HG03060 (cell line): ENCODE measurements around the gene DNAH12.
"Not testable (repeated sequence)": the region's sequence is repeated elsewhere in the genome, so short reads cannot be mapped to it uniquely, and the experiment has no call there.

ENCODE experiments used
- ATAC-seq: cut with Tn5 transposase; IDR thresholded peaks from one replicate; pipeline ENCODE4 v1.9.1; 2021; ENCODE audit warnings: low read depth, moderate number of reproducible peaks; ENCODE audit not compliant: unreplicated experiment

DNAH12 gene

DNA sequence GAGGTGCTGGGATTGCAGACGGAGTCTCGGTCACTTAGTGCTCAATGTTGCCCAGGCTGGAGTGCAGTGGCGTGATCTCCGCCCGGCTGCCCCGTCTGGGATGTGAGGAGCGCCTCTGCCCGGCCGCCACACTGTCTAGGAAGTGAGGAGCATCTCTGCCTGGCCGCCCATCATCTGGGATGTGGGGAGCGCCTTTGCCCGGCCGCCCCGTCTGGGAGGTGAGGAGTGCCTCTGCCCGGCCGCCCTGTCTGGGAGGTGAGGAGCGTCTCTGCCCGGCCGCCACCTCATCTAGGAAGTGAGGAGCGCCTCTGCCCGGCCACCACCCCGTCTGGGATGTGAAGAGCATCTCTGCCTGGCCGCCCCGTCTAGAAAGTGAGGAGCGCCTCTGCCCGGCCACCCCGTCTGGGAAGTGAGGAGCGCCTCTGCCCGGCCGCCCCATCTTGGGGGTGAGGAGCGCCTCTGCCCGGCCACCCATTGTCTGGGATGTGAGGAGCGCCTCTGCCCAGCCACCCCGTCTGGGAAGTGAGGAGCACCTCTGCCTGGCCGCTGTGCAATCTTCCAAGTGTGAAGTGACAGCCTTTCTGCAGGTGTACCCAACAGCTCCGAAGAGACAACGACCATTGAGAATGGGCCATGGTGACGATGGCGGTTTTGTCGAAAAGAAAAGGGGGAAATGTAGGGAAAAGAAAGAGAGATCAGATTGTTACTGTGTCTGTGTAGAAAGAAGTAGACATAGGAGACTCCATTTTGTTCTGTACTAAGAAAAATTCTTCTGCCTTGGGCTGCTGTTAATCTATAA is 205.7 kb downstream of the DNAH12 start:
- not testable (repeated sequence) for ATAC-seq

DNA sequence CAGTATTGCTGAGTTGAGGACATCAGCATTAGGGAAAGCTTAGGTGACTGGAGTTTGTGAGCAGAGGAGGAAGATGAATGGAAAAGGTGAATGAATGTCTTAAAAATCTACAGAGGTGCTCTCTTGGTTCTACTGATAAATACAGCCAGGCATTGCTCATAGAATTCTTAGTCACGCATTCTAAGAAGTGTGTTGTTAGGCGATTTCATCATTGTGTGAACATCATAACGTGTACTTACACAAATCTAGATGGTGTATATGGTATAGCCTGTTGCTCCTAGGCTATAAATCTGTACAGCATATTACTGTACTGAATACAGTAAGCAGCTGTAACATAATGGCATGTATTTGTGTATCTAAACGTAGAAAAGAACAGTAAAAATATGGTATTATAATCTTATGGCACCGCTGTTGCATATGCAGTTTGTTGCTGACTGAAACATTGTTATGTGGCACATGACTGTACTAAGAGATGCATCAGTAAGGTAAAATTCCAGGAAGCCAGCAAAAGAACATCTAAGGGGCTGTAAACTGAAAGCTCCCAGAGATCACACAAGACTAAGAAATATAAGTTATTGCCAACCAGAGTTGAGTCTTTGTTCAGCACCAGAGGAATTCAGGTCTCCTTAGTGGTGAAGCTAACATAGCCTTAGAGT is 208.7 kb downstream of the DNAH12 start:
- no peak for ATAC-seq

GRCh38 chr3:57331078-57331610 is 213.0 kb downstream of the DNAH12 start:
- ATAC-seq = no peak

- not testable (repeated sequence) for ATAC-seq
These were observed 217.6 kb downstream of the DNAH12 start for GRCh38 chr3:57326498-57326897.

- ATAC-seq = no peak
These were observed 229.9 kb downstream of the DNAH12 start for GRCh38 chr3:57314204-57314603.

GRCh38 chr3:57309769-57310360 is 234.3 kb downstream of the DNAH12 start:
- ATAC-seq = no peak

- ATAC-seq = not testable (repeated sequence)
These were observed 240.6 kb downstream of the DNAH12 start for GRCh38 chr3:57303520-57303919.

GRCh38 chr3:57298041-57298440 is 246.1 kb downstream of the DNAH12 start:
- ATAC-seq = no peak

DNA sequence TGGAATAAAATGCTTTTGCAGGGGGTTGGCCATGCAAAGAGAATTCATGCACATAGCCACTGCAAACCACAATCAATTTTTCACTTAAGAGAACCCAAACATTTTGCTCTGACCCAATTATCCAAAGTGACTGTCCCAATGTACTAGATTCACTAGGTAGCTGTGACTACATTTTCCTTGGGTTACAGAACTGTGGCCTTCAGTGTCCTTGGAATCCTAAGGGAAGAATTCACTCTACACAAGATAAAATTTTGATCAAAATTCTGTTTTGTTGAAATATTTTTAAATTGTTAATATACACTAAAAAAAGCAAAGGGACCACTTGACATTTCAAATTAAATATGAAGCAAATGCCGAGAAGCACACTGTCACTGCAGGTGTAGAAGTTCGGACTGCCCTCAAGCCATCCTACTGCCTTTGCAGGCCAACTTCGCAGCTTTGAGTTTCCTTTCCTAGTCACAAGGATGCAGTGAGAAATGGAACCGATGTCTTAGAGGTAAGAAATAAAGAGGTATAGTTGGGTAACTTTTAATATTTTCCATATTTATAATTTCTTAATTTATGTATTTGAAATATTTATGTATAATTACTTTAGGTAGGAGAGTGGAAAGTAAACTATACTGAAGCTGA is 251.1 kb downstream of the DNAH12 start:
- no peak for ATAC-seq

DNA sequence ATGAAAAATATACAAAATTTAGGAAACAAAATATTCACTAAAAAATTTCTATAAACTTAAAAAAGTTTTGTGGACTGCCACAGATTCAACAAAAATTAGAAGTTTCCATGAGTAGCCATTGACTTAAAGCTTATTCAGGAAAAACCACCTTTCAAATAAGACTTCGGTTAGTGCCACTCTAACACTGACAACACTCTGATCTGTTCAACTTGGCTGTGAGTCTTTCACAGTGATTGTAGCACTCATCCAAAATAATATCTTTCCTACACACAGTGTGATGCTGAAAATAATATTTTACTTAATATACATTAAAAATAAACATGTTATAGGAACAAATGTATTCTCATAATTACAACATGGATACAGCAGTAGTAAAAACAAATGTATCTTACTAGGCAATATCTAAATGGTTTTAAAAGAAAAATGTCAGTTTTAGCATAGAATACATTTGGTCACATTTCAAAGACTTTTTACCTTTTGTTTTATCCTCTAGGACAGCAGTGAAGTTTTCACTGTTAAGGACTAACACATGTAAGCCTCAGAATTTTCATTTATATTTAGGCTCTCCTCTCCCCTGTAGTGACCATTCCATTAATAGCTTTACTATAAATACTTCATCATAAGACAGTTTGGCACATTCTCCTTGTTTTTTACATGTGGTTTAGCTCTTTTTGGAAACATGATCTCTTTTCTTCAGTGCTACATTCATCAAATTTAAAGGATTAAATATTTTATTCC is 251.8 kb downstream of the DNAH12 start, which contains the start of gene ASB14:
Gene ASB14, minus strand, starts transcription at position 527 of the 738 bp plus-strand sequence. CDS start 652 bp downstream, outside the sequence.
- ATAC-seq = no peak

GRCh38 chr3:57288403-57288802 is 255.7 kb downstream of the DNAH12 start:
- ATAC-seq = no peak

DNA sequence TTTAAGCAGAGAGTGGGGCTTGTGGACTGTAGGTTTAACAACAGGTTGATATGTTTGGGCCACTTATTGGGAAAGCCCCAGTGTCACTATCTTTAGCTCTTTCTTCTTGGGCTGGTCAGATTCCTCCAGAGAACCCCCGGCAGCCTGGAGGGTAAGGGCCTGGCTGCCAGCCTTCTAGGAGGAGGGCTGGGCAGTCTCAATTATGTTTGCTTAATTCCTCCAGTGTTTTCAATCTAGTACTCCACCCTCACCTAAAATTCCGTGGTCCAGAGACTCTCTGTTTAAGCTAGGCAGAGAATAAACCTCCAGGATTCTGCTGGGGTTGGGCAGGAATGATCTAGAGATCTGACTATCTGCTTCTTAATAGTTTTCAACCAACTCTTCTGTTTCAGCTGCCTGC is 256.9 kb downstream of the DNAH12 start:
- no peak for ATAC-seq

DNA sequence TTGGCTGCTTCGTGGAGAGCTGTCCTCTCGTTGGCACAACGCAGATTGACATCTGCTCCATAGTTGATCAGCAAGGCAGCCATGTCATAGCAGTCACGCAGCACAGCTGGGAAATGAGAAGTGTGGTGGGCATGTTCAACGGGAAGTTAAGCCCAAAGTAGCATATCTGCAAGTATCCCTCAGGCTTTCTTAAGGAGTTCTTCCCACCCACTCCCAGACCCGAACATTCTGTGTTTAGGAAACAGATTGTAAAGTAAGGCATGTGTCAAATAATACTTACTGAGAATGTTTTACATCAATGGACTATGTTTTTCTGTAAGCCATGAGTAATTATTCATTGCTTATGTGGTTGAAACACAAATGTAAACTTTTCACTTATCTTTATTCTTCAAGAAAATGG is 260.8 kb downstream of the DNAH12 start:
- ATAC-seq = no peak

- ATAC-seq = no peak
These were observed 262.4 kb downstream of the DNAH12 start for GRCh38 chr3:57281715-57282114.

GRCh38 chr3:57279685-57280084 is 264.5 kb downstream of the DNAH12 start:
- no peak for ATAC-seq

- no peak for ATAC-seq
These were observed 265.9 kb downstream of the DNAH12 start for GRCh38 chr3:57278237-57278636.

DNA sequence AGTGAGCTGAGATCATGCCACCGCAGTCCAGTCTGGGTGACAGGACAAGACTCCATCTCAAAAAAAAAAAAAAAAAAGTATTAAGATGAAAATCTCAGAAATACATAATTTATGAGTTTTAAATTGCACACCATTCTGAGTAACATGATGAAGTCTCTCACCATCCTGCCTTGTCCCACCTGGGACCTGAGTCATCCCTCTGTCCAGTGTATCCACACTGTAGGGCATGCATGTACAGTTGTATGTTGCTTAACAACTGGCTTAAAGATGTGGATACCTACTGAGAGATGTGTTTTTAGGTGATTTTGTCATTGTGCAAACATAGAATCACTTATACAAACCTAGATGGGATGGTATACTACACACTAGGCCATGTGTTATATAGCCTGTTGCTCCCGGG is 268.8 kb downstream of the DNAH12 start:
- no peak for ATAC-seq

DNA sequence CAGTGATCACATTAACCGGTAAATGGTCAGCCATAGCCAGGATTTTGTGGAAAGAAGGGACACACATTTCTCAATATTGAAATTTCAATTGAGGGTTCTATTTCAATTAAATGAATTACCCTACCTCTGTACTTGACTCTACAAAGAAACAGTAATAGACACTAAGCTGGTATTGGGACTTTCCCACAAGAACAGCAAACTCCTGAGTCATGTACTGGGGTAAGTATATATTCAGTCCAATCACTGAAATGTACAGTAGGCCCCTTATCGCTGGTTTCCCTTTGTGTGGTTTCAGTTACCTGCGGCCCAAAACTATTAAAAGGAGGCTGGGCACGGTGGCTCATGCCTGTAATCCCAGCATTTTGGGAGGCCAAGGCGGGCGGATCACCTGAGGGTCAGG is 269.3 kb downstream of the DNAH12 start:
- no peak for ATAC-seq

- no peak for ATAC-seq
These were observed 275.7 kb downstream of the DNAH12 start for GRCh38 chr3:57268416-57268815.

- no peak for ATAC-seq
These were observed 282.2 kb downstream of the DNAH12 start for GRCh38 chr3:57261929-57262328.
